ENCODE measurements around the gene DLX3.

DLX3 gene

DNA sequence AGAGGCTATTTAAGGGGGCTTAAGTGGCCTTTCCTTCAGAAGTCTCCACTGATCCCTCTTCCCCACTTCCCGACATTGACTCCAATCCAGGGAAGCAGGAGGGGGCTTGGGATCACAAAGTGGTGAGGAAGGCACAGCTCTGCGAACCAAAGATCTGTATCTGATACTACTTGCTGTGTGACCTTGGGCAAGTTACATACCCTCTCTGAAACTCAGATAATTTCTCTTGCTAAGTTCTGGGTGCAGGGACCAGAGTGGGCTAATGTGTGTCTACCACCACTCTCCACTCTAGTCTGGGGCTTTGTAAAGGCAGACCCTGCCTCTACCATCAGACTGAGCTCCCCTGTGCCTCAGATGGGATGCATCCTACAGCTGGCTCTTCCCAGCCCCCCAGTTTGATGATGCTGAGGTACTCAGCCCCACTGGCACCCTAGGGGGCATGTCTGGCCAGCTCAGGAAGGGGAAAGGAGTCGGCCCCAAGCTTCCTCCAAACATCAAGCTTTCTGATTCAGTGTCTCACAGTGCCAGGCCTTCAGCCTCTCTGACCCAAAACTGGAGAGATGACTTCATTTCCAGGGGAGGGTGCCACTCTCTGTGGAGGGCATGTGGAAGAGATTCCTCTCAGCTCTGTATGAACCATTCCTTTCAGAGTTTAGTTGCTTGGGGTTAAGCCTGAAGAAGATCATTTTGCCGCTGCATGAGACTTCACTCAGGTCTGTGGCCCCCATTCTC lies 15.1 kb downstream of the DLX3 start:
- TF ChIP-seq, protein P1, sequence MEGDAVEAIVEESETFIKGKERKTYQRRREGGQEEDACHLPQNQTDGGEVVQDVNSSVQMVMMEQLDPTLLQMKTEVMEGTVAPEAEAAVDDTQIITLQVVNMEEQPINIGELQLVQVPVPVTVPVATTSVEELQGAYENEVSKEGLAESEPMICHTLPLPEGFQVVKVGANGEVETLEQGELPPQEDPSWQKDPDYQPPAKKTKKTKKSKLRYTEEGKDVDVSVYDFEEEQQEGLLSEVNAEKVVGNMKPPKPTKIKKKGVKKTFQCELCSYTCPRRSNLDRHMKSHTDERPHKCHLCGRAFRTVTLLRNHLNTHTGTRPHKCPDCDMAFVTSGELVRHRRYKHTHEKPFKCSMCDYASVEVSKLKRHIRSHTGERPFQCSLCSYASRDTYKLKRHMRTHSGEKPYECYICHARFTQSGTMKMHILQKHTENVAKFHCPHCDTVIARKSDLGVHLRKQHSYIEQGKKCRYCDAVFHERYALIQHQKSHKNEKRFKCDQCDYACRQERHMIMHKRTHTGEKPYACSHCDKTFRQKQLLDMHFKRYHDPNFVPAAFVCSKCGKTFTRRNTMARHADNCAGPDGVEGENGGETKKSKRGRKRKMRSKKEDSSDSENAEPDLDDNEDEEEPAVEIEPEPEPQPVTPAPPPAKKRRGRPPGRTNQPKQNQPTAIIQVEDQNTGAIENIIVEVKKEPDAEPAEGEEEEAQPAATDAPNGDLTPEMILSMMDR (IDR thresholded peaks at IDR 0.05), result no peak

- TF ChIP-seq, protein P1 (IDR thresholded peaks at IDR 0.05), result no peak
Measured at GRCh38 chr17:49978501-49978900, 16.5 kb downstream of the DLX3 start.

GRCh38 chr17:49977463-49978389 lies 17.3 kb downstream of the DLX3 start:
- TF ChIP-seq, protein P1 (IDR thresholded peaks at IDR 0.05), result no peak

DNA sequence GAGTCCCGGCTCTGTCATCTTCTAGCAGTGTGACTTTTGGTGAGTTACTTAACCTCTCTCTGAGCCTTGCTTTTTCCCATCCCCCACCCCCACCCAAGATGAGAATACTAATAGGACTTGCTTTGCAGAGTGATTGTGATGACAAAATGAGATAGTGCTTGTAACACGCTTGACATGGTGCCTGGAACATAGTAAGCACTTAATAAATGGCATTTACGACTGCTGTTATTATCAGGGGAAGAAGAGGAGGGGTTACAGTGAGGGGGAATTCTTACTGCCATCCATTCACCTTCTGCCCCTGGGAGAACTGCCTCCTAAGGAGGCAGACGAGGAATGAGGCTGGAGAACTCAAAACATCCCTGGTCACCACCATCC lies 18.2 kb downstream of the DLX3 start:
- TF ChIP-seq, protein P1 (IDR thresholded peaks at IDR 0.05), result no peak

GRCh38 chr17:49976163-49976827 lies 18.7 kb downstream of the DLX3 start:
- TF ChIP-seq, protein P1 (IDR thresholded peaks at IDR 0.05), result no peak

- TF ChIP-seq, protein P1 (IDR thresholded peaks at IDR 0.05), result no peak
Measured at GRCh38 chr17:49975531-49975930, 19.5 kb downstream of the DLX3 start.

- TF ChIP-seq, protein P1 (IDR thresholded peaks at IDR 0.05), result no peak
Measured at GRCh38 chr17:49973271-49973615, 21.8 kb downstream of the DLX3 start.

Measured in LNCAP (cell line).